Vein endothelial cell (primary cell): ENCODE measurements around the gene DCT. TPM values are rescaled to one million over a fixed set of nuclear protein-coding genes. Genes with fewer than 3 reads are reported as not detected.

Source experiments
- total RNA-seq: library from RNA; depleted of rRNA; stranded (reverse); fragments of >200 nt; gene quantifications from 2 replicates; pipeline ENCODE4 v1.2.3, GENCODE V29; 2012

Gene DCT
- 0.10 TPM in 1 of 2 replicates, not detected in the other for total RNA-seq

GRCh38 chr13:94479616-94480015 is at the start of gene DCT:
TSS of gene DCT (minus strand) at chr13:94479682. CDS start at chr13:94479255, 427 bp downstream.

Other genes with a start within 250 kb of the DCT start
- 12.4 and 13.7 TPM in 2 replicates for gene TGDS, start 116.5 kb upstream of the DCT start, total RNA-seq
- 9.1 and 13.6 TPM in 2 replicates for gene GPR180, start 122.2 kb upstream of the DCT start, total RNA-seq
- 0.10 TPM in 1 of 2 replicates, not detected in the other for gene SOX21, start 232.9 kb upstream of the DCT start, total RNA-seq